NCI-H510A treated with DMSO at 0.1 percent for 48 hours (cell line): ENCODE measurements around the gene RAD18.

Source experiments
- DNase-seq: peaks from one replicate; lab custom pipeline; 2025; lab: John Stamatoyannopoulos, UW

Gene RAD18, protein sequence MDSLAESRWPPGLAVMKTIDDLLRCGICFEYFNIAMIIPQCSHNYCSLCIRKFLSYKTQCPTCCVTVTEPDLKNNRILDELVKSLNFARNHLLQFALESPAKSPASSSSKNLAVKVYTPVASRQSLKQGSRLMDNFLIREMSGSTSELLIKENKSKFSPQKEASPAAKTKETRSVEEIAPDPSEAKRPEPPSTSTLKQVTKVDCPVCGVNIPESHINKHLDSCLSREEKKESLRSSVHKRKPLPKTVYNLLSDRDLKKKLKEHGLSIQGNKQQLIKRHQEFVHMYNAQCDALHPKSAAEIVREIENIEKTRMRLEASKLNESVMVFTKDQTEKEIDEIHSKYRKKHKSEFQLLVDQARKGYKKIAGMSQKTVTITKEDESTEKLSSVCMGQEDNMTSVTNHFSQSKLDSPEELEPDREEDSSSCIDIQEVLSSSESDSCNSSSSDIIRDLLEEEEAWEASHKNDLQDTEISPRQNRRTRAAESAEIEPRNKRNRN

DNA sequence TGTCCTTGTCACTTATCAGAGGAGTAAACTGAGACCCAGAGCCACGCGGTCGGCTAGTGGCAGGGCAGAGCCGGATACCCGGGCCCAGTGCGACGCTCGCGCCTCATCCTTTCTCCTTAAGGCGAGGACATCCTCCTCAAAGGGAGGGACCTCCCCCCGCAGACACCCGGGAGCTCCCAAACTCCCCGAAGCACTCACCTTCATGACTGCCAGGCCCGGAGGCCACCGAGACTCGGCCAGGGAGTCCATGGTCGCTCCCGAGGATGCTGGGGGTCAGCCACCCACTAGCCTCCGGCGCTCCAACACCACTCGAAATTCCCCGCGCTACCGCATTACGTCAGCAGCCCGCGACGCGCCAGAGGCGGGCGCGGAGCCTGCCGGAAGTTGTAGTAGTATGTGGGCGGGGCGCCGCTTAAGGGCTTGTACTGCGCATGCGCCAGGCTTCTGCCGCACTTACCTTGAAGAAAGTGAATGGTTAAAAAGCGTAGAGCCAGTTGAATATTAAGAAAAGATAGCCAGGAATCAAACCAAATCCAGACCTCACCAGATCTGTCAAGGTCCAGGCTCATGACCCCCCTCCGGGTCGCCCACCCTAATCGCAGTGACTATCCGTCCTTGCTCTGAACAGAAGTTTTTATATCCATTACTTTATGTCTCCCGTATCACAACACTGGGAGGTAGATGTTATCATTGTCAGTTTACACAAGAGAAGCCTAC is at the start of gene RAD18:
Gene RAD18 (minus strand): TSS at position 336 of the 717 bp plus-strand sequence. CDS start 87 bp downstream, at position 249.
- DNase-seq, result peak; percentile 88

DNA sequence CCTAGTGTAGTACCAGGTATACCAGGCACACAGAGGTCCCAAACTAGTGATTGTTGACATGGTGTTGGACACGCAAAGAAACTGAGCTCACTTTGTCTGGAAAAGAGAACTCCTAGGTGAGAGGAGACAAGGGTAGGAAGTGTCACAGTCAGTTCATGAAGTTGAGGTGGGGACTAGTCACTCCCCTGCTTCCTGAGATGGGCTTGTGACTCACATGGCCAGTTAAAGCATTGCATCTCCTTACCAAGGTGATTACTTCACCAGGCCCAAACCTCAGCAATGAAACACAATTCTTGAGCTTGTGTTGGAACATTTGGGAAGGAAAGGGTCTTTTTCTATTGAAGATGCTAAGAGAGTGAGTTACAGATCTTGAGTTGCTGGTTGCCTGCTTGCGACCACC is 49.2 kb upstream of the RAD18 start:
- DNase-seq, result no peak

DNA sequence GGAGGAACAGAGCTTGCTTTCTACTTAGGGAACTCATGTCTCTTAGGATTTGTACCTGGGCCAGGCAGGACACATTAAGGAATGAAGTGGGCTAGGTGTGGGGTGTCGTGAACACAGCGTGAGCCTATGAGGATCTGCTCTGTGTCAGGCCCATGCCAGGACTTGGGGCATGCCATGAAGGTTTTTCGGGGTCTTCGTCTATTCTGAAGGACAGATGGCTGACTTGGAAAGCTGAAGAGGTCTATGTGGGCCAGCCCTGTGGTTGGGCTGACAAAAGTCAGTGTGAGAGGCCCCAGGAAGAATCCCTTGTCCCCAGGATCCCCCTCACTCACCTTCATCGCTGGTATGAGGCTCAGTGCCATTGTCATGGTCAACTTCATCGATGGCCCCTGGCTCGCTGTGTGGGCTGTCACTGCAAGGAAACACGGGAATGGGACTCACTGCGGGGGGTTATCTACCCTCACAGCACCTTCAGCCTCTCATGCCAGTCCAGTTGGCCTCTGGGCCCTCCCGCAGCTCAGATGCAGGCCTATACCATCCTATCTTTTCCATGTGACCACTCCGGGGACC is 46.8 kb upstream of the RAD18 start:
- no peak for DNase-seq

DNA sequence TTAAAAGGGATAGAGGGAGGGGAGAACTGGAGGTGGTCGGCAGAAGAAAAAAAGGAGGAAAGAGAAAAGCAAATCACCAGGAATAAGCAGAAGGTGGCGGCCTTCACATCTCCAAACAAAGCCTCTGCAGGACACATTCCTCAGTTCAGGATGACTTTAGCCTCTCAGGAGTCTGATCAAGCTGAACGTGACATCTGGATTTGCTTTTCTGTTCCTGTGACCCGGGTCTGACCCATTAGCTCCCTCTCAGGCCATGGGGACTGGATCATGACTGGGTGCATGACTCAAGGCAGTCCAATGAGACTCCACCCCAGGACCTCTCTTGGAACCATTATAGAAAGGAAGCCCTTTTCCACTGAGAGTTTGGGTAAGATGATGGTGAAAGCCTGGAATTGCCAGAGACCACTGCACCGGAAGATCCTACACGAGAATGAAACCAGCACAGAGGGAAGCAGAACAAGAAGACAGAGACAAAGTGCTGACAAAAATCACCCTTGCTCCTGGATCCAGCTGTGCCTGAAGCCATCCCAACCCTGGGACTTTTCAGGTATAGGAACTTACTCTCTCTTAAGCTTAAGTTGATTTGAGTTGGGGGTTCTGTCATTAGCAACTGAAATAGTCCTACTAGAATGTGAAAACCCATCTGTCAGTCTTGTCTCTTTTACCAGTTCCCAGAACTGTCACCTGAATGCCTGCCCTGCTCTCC is 45.4 kb upstream of the RAD18 start:
- no peak for DNase-seq

DNA sequence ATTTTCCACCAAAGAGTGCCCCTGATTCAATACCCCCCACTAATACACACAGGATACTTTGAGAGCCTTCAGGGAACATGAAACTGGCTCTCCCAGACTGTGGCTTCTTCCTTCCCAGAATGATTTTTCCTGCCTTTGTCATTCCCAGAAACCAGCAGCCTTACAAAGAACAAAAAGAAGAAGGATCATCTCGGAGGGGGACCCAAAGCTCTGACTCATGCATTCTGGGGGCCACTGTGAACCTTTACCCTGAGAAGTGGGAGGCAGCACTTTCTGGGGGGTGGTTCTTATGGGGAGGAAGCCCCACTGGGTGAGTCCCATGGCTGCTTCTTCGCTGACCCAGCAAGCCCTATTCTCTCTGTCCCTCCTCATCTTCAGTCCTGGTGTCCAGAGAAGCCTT is 44.7 kb upstream of the RAD18 start:
- DNase-seq, result no peak

DNA sequence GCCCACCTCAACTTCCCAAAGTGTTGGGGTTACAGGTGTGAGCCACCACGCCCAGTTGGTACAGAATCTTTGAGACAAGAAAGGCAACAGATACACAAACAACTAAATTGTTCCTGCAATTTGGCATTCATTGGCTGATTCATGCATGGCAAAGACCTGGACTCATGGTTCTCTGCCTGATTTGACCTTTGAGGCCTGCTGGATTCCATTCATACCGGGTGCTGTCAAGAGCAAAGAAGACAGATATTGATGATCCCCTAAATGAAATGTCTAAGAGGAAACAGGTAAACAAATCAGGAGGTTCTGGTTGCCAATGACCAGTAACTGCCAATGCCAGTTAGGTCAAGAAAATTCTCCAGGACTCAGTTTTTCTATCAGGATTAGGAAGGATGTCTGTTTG is 43.9 kb upstream of the RAD18 start:
- no peak for DNase-seq

DNA sequence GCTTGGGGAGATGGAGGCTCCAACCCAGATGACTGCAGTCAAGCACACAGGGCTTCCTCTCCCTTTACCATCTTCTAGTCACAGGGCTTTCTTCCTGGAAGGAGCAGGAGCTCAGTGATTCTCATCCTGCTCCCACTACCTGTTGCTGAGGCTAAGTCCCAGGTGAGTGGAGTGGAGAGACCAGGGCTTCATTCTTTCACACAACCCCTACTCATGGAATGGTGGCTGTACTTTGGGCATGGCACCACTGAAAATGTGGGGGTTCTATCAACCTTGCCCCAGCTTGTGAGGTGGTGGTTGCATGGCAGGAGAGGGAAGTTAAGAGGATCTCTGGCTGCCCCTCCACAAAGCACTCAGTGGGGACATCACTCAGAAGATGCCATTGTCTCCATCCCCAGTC is 36.8 kb upstream of the RAD18 start:
- DNase-seq, result no peak

DNA sequence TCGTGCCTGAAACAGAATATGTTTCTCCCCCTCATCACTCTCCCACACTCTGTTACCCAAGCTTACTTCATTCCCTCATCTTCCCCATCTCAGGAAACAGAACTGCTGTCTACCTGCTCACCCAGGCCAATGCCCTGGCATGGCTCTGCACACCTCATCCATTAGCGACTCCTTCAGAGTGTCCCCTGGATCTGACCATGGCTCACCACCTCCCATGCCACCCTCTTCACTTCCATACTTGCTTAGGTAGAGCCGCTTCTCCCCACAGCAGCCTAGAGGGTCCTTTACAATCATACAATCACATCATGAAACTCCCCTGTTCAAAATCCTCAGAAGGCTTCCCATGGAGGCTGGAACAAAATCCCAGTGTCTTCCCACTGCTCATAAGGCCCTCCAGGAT is 33.9 kb upstream of the RAD18 start:
- no peak for DNase-seq

DNA sequence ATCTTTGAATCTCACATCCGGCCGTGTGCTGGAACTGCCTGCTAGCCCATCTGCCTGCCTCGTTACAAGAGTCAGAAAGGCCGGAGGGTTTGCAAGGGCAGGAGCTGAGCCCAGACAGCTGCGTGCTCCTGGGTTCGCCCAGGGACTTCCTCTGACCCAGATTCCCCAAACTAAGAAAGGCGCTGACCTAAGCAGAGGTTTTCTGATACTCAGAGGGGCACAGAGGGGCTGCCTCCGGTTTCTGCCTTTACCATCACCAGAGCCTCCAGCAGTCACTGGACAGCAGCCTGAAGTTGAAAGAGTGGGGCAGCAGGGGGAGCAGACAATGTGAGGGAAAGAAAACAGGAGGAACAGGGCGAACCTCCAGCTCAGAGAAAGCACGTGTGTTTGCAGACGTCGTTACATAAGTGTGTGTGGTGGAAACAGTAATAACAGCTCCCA is 33.4 kb upstream of the RAD18 start:
- no peak for DNase-seq

DNA sequence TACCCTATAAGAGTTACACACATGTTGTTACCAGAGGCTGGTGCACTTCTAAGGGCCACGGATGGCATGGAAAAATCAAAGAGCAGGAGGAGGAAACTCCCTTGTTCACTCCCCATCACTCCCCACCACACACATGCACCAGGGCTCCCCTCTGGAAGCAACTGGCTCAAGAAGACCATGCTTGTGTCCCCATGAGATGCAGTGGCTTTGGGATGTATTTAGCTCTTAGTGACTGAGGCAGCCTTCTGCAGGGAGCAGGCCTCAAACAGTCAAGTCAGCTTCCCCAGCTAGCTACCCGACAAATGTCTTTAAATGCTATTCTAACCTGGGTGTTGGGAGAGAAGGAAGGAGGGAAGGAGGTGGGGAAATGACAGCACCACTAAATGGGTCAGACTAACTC is 32.9 kb upstream of the RAD18 start:
- no peak for DNase-seq

DNA sequence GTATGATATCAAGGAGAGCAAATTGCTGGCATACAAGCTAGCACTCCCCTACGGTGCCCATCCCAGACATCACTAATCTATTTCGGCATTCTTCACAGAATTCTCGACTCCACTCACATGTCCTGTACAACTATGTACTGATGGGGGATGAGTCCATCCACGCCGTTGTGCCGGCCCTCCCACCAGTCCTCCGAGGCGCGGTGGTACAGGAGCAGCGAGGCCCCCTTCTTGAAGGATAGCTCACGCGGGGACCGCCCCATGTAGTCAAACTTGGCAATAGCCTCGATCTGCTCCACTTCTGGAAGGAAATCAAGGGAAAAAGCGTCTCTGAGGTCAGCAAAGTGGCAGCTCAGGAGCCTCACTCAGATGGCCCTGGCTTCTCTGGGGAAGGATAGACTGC is 31.0 kb upstream of the RAD18 start:
- no peak for DNase-seq

DNA sequence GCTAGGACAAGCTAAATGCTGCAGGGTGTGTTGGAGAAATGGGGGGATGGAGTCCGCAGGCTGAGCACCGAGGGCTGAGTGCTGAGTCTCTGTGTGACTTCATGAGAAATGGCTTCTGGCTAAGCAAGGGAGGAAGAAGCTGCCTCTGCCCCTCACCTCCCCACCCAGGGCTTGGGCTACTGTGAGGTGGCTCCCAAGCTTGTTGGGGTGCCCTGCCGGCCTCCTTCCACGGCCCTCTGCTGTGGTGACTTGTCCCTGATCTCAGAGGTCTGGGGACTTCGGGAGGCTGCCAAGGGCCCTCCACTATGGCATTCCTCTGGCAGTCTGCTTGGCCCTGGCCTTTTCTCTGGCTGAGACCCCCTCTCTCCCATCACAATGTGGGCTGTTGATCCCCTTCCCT is 30.1 kb upstream of the RAD18 start:
- no peak for DNase-seq

DNA sequence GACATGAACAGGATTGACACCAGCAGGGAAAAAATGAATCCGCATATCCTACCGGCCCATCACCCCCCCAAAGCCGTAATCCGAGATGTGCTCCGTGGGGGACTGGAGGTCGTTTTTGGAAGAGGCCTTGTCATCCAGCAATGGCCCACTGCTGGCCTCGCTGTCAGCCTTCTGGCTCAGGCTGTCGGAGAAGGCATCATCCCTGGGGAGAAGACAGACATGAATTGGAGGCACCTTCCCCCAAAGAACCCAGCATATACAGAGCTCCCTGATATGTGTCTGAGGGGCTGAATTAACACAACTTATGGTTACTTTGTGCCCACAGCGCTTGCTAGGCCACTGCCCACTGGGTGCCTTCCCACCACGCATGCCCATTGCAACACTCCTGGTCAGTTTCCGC is 29.6 kb upstream of the RAD18 start:
- DNase-seq, result no peak

DNA sequence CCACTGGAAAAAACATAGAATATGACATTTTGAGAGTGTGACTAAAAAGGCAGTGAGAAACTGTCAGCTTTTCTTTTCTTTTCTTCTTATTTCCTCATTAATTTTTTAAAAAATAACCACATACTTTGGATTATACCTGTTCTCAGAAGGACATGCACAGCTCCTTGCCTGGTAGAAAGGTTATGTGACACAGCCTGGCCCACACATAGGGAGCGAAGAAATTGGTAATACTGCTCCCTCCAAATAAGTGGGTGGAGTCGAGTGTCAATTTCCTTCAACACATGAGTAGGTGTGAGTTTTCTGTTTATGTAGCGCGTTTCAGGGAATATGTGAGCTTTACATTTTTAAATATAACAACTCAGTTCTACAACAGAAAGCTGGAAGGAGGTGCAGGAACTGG is 28.9 kb upstream of the RAD18 start:
- DNase-seq, result no peak

DNA sequence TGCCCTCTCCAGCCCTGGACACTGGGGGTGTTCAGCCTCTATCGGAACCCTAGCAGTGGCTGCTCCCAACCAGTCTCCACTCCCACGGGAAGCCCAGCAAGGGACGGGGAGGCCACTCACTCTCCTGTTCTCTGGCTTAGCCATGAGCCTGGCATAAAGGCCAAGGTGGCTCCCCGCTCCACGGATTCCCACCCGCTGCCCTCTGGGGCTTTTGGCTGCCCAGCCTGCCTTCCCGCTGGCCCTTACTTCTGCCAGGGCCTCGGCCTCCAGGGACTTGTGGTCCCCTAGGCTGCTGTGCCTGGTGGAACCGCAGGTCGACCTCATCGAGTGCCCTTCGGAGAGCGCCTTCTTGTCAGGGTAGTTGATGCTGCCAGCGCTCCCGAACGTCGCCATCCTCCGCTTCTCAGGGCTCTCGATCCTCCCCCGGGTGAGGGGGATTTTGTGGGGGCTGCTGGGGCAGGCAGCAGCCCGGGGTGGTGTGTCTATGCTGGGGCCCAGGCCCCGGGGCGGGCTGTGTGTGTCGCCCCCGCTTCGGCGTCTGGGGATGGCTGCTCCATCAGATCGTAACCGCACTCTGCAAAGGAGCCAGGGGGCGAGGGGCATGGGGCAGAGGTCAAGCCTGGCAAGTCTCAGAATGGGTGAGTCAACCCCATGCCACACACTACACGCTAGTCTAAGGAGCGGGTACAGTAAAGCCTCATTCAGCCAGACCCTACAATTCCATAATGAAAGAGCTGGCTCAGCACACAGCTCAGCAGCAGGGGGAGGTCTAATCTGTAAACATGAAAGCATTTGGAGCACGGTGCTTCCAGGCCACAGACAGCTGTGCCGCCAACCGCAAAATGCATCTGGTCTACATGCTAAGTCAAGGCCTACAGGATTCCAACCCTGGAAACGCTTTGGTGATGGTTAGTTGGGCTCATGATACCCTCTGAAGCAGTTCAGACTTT is 27.3 kb upstream of the RAD18 start:
- no peak for DNase-seq

DNA sequence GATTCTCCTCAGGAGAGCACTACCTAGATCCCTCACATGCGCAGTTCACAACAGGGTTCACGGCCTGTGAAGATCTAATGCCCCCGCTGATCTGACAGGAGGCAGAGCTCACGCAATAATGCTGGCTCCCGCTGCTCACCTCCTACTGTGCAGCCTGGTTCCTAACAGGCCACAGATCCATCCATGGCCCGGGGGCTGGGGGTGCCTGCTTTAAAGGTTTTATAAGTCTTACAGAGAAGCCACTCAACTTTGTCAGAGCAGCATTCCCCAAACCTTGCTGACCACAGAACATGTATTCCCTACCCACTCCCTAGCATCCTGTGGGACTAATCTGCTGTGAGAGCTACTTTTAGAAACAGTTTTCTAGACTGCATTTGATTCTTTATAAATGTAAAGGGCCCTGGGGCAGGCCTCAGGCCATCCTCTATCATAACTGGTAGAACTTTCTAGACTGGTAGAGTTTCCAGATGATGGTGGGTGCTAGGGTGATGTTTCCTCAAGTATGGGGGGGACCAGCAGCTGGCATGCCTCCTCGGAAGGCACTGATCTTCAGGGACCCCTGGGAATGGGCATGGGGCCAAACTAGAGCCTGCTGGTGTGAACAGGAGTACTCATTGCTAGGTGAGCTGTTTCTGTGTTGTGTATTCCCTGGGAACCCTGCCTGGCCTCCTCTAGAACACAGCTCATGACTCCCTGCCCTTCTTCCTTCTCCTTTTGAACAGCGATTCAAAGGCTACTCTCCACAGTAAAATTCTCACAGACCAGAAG is 25.7 kb upstream of the RAD18 start:
- no peak for DNase-seq

DNA sequence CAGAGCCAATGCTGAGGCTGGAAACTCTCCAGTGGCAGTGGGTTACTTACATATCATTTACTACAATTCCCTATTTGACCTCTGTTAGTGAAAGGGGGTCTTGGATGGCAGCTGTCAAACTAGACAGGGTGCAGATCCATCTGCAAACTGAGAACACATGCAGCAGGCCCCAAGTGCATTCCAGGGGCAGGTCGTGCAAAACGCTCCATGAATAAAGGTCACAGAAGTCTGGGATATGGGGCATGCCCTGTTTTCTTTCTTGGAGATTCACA is 25.0 kb upstream of the RAD18 start:
- DNase-seq, result no peak

DNA sequence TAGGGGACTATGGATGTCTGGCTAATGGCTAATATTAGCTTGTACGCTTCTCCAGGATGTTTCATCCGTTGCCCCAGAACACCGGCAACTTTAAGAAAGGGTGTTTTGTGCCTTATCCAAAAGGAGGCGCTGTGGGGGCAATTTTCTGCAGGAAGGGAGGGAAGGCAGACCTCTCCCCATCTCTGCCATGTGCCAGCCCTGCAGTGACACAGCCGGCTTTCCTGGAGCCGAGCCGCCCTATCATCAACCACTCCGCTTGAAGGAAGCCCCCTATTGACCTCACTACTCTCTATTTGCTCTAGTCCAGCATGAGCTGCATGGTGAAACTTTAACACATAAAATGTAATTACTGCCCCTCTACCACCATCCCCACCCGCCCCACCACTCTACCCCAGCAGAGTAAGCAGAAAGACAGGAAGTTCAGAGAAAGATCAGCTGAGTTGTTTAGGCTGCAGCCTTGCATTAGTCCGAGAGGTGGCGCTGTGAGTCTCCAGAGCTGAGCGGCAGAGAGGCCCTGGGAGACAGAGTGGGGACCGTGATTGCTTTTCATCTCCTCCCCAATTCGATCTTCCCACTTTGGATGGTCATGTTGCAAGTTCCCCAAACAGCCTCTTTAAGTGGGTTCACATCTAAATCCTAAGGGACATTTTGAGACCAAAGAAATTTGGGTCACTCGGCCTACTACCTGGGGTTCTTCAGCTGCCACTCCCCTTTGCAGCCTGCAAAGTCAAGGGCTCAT is 24.5 kb upstream of the RAD18 start:
- DNase-seq, result peak; percentile 54

DNA sequence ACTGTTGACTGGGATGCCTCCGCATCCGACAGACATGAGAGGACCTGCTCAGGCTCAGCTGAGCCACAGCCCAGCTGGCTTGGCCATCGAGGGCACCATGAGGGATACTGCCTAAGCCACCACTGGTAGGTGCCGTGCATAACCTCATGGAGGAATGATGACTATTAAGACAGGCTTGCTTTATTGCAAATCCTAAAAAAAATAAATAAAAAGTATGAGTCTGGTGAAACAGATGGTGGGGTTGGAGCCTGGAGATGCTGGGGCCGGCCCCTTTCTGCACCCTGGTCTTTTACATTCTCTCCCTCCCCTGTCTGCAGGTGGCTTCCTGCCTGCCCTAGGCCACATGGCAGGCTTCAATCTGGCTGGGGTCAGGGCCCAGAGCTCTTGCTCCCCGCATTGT is 24.0 kb upstream of the RAD18 start:
- DNase-seq, result no peak

DNA sequence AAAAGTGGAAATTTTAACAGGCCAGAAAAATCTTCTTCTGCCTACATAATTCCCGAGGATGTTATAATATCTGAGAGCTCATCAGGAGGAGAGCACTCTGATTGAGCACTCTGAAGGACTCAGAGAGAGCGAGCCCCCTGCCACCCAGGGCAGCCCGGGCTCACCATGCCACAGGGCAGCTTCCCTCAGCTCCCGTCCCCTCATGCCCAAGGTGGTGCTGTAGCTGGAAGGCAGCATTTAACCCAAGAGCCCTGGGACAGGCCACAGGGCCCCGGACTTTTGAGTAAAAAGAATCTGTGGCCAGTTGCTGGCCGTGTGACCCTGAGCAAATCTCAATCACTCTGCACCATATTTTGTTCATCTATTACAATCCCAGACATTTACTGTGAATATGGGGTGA is 23.5 kb upstream of the RAD18 start:
- DNase-seq, result no peak
